ENCODE results near the gene C6orf89.
"Not testable (repeated sequence)": the region's sequence is repeated elsewhere in the genome, so short reads cannot be mapped to it uniquely, and the experiment has no call there.

Gene C6orf89

GRCh38 chr6:36888115-36888643, 2.4 kb downstream of the C6orf89 start:
- DNase-seq (ENCODE audit: low read depth in 2 of 2) = no peak

- no peak for DNase-seq (ENCODE audit: low read depth in 2 of 2)
Measured at GRCh38 chr6:36888654-36889481, 3.1 kb downstream of the C6orf89 start.

DNA sequence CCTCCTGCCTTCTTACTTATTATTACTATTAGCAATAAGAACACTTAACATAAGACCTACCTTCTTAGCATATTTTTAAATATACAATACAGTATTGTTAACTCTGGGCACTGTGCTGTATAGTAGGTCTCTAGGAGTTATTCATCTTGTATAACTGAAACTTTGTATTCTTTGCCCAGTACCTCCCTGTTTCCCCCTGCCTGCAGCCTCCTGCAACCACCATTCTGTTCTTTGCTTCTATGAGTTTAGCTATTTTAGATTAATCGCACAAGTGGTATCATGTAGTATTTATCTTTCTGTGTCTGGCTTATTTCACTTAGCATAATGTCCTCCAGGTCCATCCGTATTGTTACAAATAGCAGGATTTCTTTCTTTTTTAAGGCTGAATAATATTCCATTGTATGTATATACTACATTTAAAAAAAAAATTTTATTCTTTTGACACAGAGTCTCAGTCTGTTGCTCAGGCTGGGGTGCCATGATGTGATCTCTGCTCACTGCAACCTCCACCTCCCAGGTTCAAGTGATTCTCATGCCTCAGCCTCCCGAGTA, 4.4 kb downstream of the C6orf89 start:
- DNase-seq (ENCODE audit: low read depth in 2 of 2) = no peak

GRCh38 chr6:36891153-36891552, 5.4 kb downstream of the C6orf89 start:
- DNase-seq (ENCODE audit: low read depth in 2 of 2) = not testable (repeated sequence)

GRCh38 chr6:36893976-36894932, 8.5 kb downstream of the C6orf89 start:
- no peak for DNase-seq (ENCODE audit: low read depth in 2 of 2)

DNA sequence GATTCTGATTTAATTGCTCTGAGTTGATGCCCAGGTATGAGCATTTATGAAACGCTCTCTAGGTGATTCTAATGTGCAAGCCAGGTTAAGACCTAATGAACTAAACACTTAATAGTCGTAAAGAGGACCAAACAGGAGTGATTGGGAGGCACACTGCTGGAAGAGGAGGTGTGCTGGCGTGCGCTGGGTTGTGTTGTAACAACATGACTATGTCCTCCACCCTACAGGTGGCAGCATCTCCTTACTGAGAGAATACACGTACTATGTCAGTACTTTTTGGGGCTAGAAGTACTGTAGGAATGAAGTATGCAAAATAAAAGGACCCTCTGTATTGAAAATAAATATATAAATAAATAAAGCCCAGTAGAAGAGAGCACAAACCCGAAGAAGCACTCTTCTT, 11.9 kb downstream of the C6orf89 start:
- DNase-seq (ENCODE audit: low read depth in 2 of 2) = no peak

DNA sequence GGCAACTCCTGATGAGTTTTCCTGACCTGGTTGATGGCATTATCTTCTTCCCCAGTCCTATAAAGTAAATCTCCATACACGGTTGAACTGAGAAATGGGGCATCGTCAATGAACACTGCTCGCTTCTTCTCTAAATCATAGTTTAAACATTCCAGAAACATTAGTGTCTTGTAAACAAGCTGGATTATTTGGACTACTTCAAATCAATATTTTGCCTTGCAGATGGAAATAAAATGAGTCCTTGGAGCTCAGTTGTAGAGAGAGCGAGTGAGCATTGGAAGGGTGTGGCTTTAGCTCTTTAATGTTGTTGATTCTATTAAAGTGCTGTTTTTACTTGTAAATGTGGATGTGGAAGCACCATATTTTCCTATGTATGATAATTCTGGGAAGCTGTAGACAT, 18.4 kb downstream of the C6orf89 start:
- DNase-seq (ENCODE audit: low read depth in 2 of 2) = no peak

DNA sequence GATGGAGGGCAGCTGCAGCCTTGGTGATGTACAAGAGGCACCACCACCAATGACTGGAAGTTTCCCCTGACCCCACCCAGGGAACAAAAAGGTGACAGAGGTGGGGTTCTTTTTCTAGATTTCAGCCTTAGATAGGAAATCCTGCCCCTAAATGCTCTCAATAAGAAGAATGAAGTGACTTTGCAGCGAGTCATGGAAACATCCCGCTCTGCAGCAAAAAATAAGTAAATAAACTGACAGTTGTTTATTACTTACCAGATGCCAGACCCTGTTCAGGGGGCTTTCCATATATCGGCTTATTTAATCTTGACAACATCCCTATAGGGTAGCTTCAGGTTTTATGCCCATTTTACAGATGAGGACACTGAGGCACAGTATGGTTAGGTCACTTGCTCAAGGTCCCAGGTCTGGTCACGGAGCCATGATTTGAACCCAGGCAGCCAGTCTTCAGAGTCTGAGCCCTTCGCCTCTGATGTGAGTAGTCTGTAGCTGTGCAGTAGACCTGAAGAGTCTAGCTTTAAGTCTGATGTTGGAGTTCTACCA, 19.2 kb downstream of the C6orf89 start:
- no peak for DNase-seq (ENCODE audit: low read depth in 2 of 2)

GRCh38 chr6:36906539-36907325, 21.0 kb downstream of the C6orf89 start:
- DNase-seq (ENCODE audit: low read depth in 2 of 2) = no peak

DNA sequence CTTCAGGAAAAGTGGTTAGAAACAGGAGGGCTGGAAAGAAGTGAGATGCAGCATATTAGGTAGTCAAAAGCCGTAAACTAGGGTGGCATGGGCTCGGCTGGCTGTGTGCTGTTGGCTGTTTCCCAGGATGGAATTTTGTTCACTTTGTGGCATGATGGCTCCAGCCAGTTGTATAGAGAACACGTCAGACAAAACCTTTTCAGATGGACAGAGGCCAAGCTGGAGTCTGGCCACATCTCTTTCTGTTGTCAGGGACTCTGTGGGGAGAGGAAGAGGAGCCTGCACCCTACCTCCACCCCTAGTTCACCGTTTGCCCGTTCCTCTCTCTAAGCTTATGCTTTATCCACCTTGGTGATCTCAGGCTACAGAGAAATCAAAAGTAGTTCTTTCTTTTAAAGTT, 22.0 kb downstream of the C6orf89 start:
- no peak for DNase-seq (ENCODE audit: low read depth in 2 of 2)

DNA sequence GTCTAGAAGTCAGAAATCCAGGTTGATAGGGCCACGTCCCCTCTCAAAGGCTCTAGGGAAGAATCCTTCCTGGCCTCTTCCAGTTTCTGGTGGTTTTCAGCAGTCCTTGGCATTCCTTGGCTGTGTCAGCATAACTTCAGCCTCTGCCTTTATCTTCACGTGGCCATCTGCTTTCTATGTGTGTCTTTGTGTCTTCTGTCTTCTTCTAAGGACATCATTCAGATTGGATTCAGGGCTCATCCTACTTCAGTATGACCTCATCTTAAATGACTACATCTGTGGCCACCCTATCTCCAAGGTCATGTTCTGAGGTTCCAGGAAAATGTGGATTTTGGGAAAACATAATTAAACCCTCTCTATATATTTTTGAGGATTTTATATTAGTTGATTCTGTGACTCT, 23.0 kb downstream of the C6orf89 start:
- DNase-seq (ENCODE audit: low read depth in 2 of 2) = no peak

DNA sequence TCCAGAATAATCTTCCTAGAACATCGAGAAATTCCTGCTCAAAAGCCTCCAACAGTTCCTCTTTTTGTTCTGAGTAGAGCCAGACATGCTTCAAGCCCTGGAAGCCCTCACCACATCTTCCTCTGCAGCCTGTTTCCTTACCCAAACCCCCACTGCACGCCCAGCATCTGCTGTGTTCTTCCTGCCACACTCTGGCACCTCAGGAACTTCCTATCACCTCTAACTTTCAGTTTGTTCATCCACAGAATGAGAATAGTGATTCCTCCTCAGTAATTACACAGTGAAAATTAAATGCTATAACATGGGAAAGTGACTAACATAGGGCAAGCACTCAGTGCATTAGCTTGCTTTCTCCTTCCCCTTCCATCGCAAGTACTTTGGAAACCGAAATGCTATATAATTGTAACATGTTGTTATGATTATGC, 26.3 kb downstream of the C6orf89 start:
- DNase-seq (ENCODE audit: low read depth in 2 of 2) = no peak

DNA sequence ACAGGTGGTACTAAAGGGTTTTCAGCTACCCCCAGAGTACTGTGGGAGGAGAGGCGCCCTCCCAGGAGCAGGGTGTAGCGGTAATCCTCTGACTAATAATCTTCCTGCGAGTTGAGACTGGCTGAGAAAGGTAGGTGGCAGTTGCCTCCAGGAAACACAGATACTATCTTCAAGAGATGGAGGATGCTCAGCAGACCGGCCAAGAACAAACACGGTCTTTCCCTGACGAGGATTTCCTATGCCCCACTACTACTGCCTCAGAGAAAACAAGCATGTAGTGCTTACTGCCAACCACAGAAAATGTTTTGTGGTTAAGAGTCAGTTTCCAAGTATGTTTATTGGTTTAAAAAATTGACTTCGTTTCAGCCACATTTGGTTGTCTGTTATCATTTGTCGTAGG, 26.8 kb downstream of the C6orf89 start:
- DNase-seq (ENCODE audit: low read depth in 2 of 2) = peak; percentile 38 to 54

GRCh38 chr6:36913082-36913481, 27.3 kb downstream of the C6orf89 start:
- DNase-seq (ENCODE audit: low read depth in 2 of 2) = no peak

GRCh38 chr6:36914227-36914794, 28.6 kb downstream of the C6orf89 start:
- no peak for DNase-seq (ENCODE audit: low read depth in 2 of 2)

GRCh38 chr6:36915599-36915998, 29.8 kb downstream of the C6orf89 start:
- no peak for DNase-seq (ENCODE audit: low read depth in 2 of 2)

DNA sequence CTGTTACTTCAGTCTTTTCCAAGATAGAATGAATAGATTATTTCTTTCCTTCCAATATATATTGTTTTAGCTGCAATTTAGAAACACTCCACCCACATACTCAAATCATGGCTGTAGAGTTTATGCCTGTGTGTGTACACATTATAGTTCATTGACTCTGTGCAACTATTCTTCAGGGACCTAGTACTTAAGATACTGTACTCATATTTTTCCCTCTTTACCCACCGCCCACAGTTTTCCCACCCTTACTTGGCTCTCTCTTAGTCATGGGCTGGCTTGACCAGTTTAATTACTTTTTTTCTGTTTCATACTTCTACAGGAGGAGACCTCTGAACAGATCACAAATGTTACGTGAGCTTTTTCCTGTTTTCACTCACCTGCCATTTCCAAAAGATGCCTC, 30.4 kb downstream of the C6orf89 start:
- no peak for DNase-seq (ENCODE audit: low read depth in 2 of 2)

DNA sequence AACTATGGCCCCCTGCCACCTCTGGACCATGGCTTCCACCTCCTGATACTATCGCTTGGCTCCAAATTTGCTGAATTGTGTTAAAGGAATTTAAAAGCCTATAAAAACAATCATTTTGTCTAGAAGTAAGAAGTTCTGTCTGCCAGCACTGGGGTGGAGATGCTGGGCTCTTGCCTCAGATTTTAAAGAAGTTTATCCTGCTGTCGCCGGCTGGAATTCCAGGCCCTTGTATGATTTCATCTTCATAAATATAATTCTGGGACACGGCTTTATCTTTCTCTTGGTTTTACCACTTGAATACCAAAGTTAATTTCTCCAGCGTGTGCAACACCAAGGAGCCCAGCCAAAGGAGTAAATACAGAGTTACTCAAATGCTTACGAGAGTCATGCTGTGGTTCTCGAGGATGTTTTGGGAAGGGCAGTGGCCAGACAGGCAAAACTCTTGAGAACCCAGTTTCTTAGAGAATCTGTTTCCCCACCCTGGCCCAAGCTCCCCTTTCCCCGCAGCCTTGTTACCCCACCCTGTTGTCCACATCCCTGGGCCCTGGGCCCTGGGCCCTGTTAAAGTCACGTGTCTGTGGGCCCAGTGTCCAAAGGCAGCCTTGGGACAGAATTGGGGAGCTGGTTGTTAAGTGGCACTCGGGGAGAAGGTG, 31.9 kb downstream of the C6orf89 start:
- no peak for DNase-seq (ENCODE audit: low read depth in 2 of 2)

DNA sequence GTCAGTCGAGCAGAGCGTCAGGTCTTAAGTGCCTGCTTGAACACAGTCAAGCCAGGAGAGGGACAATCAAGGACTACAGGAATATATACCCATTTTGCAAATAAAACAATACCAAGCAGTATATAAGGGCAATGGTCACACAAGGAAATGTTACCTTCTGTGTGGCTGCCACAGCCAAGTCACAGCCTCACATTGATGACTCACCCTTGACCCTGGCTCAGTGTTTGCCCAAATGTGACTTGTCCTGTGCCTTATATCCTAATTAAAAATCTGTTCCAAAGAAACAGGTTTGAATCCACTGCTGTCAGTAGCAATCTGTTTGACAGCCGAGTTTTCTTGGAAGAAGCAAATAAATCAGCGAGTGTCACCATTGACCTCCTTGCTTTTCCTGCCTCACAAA, 34.3 kb downstream of the C6orf89 start:
- DNase-seq (ENCODE audit: low read depth in 2 of 2) = no peak

DNA sequence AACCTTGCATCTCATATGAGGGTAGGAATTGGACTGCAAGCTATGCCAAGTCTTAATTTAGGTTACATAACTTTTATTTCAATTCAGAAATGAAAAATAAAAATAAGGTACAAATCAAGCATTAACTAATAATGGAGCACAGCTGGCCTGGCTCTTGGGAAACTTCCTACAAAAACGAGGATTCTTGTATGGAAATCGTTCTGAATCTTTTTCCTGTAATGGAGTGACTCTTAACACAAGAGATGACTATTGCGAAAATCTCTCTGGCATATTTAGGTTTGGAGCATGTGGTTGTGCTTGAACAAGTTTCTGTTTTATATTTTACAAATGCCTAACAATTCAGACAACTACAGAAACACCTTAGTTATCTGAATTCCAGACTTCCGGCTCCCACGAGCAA, 34.8 kb downstream of the C6orf89 start:
- DNase-seq (ENCODE audit: low read depth in 2 of 2) = no peak
